ENCODE results near the gene TBC1D8B. TPM values are rescaled to one million over a fixed set of nuclear protein-coding genes. Genes with fewer than 3 reads are reported as not detected.

TBC1D8B gene
- total RNA-seq, 1 donor from 2014 or later, result 6.9 TPM

- Mint-ChIP-seq H3K4me3 (no peak overlapping the region), H3K36me3 (no peaks in the 10 kb centered on the region), H3K27me3 (no peaks in the 10 kb centered on the region), H3K4me1 (ENCODE audit: unreplicated experiment) (no peaks in the 10 kb centered on the region), H3K9me3 (no peaks in the 10 kb centered on the region), H3K27ac (no peak overlapping the region)
- no peak for TF ChIP-seq CTCF (conservative IDR thresholded peaks at IDR 0.05)
- DNase-seq (ENCODE audit: extremely low spot score, unreplicated experiment), result no peak
These were observed 89.4 kb downstream of the TBC1D8B start for GRCh38 chrX:106891762-106892460.

GRCh38 chrX:106894392-106894909, 92.0 kb downstream of the TBC1D8B start:
- Mint-ChIP-seq H3K9me3 (no peaks in the 10 kb centered on the region), H3K36me3 (no peaks in the 10 kb centered on the region), H3K4me1 (ENCODE audit: unreplicated experiment) (no peaks in the 10 kb centered on the region), H3K27ac (no peak overlapping the region), H3K4me3 (no peak overlapping the region), H3K27me3 (no peaks in the 10 kb centered on the region)
- TF ChIP-seq CTCF (conservative IDR thresholded peaks at IDR 0.05), result peak; percentile 82
- DNase-seq (ENCODE audit: extremely low spot score, unreplicated experiment), result no peak

GRCh38 chrX:106894978-106895452, 92.5 kb downstream of the TBC1D8B start:
- Mint-ChIP-seq H3K4me1 (ENCODE audit: unreplicated experiment) (no peaks in the 10 kb centered on the region), H3K4me3 (no peak overlapping the region), H3K9me3 (no peaks in the 10 kb centered on the region), H3K27ac (no peak overlapping the region), H3K27me3 (no peaks in the 10 kb centered on the region), H3K36me3 (no peaks in the 10 kb centered on the region)
- DNase-seq (ENCODE audit: extremely low spot score, unreplicated experiment), result no peak
- no peak for TF ChIP-seq CTCF (conservative IDR thresholded peaks at IDR 0.05)

GRCh38 chrX:106897259-106897658, 94.8 kb downstream of the TBC1D8B start:
- no peak for DNase-seq (ENCODE audit: extremely low spot score, unreplicated experiment)
- Mint-ChIP-seq H3K4me3 (no peak overlapping the region), H3K4me1 (ENCODE audit: unreplicated experiment) (no peaks in the 10 kb centered on the region), H3K27ac (no peak overlapping the region), H3K9me3 (no peaks in the 10 kb centered on the region), H3K36me3 (no peaks in the 10 kb centered on the region), H3K27me3 (no peaks in the 10 kb centered on the region)
- no peak for TF ChIP-seq CTCF (conservative IDR thresholded peaks at IDR 0.05)

- Mint-ChIP-seq H3K27ac (no peak overlapping the region), H3K4me3 (no peak overlapping the region), H3K36me3 (no peaks in the 10 kb centered on the region), H3K27me3 (no peaks in the 10 kb centered on the region), H3K4me1 (ENCODE audit: unreplicated experiment) (no peaks in the 10 kb centered on the region), H3K9me3 (no peaks in the 10 kb centered on the region)
- peak; percentile 58 for TF ChIP-seq CTCF (conservative IDR thresholded peaks at IDR 0.05)
- no peak for DNase-seq (ENCODE audit: extremely low spot score, unreplicated experiment)
These were observed 96.0 kb downstream of the TBC1D8B start for GRCh38 chrX:106898462-106898861.
